ENCODE data around the gene GBX1.

- TF ChIP-seq CTCF (IDR thresholded peaks at IDR 0.05) (no peak), POLR2A (IDR thresholded peaks at IDR 0.05) (no peak), POLR2AphosphoS5 (IDR thresholded peaks at IDR 0.05) (no peak)
Measured at GRCh38 chr7:151133266-151133985, 34.1 kb downstream of the GBX1 start.

Measured in breast epithelium (tissue), 3 donors.